Thymus (tissue), 11 donors: ENCODE data around the gene SS18L1. TPM values are rescaled to one million over a fixed set of nuclear protein-coding genes. Genes with fewer than 3 reads are reported as not detected.

Experiments
- DNase-seq, 9 donors: peaks; one replicate each; pipeline ENCODE4 v3.0.0-alpha.2; 2013; ENCODE audit warnings: low spot score in 9 of 9, low read depth in 6 of 9, missing footprints in 1 of 9
- H3K27ac ChIP-seq, 2 donors: one replicate each; pipeline ENCODE4 v1.5.1; 2013; ENCODE audit warnings: control low read depth in 1 of 2, low read depth in 1 of 2, low read length in 1 of 2, mild to moderate bottlenecking in 1 of 2, moderate library complexity in 1 of 2
- H3K27me3 ChIP-seq, 2 donors: one replicate each; pipeline ENCODE4 v1.5.1; 2013; ENCODE audit warnings: low read length in 1 of 2; ENCODE audit not compliant: control insufficient read depth in 2 of 2, insufficient read depth in 1 of 2
- H3K36me3 ChIP-seq, 2 donors: one replicate each; pipeline ENCODE4 v1.5.1; 2013; ENCODE audit warnings: low read length in 1 of 2, mild to moderate bottlenecking in 1 of 2, moderate library complexity in 1 of 2; ENCODE audit not compliant: control insufficient read depth in 2 of 2, insufficient read depth in 2 of 2
- H3K4me1 ChIP-seq, 2 donors: one replicate each; pipeline ENCODE4 v1.5.1; 2013; ENCODE audit warnings: low read length in 2 of 2; ENCODE audit not compliant: control insufficient read depth in 2 of 2, insufficient read depth in 2 of 2
- H3K4me3 ChIP-seq, 2 donors: one replicate each; pipeline ENCODE4 v1.5.1; 2013; ENCODE audit warnings: low read length in 2 of 2, control low read depth in 1 of 2, mild to moderate bottlenecking in 1 of 2
- H3K9me3 ChIP-seq, 2 donors: one replicate each; pipeline ENCODE4 v1.5.1; 2013; ENCODE audit warnings: low read length in 1 of 2, mild to moderate bottlenecking in 1 of 2; ENCODE audit not compliant: control insufficient read depth in 2 of 2, insufficient read depth in 1 of 2
- WGBS: extraction: QIAGEN DNeasy Blood & Tissue Kit; methylation state at CpG from one replicate; pipeline ENCODE4 v1.1.7; 2013; 5-methylcytosine and 5-hydroxymethylcytosine counted together
- polyA plus RNA-seq: library from polyadenylated mRNA; stranded (reverse); fragments of 200-250 nt; gene quantifications from one replicate; pipeline ENCODE4 v1.2.3, GENCODE V29; 2013
- total RNA-seq: library from RNA; stranded (reverse); fragments of 120-200 nt; gene quantifications from one replicate; pipeline ENCODE4 v1.2.4, GENCODE V29; 2013
- donor health status: healthy.

Gene SS18L1
- total and polyA plus RNA-seq, 2 donors, result 6.2 to 22.3 TPM

DNA sequence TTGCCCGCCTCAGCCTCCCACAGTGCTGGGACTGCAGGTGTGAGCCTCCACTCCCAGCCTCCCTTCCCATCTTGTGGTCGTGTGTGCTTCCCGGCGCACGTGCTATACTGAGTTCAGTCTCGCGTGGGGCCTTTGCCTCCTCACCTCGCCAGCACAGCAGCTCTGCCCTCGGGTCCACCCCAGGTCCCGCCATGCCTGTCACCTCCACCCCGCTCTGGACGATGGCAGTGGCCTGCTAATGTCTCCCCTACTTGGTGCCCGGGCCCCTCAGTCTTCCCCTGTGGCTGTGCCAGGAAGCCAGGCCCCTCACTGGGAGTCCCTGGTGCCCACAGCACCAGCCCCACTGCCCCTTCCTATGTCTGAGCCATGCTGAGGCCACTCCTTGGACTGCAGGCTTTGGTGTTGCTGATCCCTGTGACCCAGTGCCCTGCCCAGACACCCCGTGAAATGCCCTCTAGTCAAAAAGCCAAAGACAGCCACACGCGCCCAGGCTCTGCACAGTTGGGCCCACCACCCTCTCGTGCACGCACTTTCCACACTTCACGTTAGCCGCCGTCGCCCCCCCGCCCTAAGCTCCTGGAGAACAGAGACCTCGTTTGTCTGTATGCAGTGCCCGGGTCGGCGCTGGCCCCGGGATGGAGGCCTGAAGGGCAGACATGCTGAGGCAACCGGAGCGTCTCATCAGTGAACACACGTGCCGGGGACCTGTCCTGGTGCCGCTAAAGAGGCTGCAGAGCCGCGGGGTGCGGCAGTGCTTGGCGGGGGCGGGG is 62.2 kb downstream of the SS18L1 start:
- no peak overlapping the region for H3K4me3 ChIP-seq
- H3K4me1 ChIP-seq, result no peaks in the 10 kb centered on the region
- H3K9me3 ChIP-seq, result no peaks in the 10 kb centered on the region
- WGBS, result 98% methylated on average over 38 of the region's 38 CpGs
- no peak overlapping the region for H3K27ac ChIP-seq
- H3K27me3 ChIP-seq, result peaks cover 0 to 20% of the 10 kb centered on the region in 2 donors
- peaks cover 16 to 33% of the 10 kb centered on the region in 2 donors for H3K36me3 ChIP-seq
- DNase-seq, result no peak

GRCh38 chr20:62206388-62206775 is 62.8 kb downstream of the SS18L1 start:
- Histone ChIP-seq H3K4me3 (no peak overlapping the region), H3K36me3 (peaks cover 10 to 27% of the 10 kb centered on the region in 2 donors), H3K27ac (no peak overlapping the region), H3K4me1 (no peaks in the 10 kb centered on the region), H3K27me3 (peaks cover 0 to 25% of the 10 kb centered on the region in 2 donors), H3K9me3 (no peaks in the 10 kb centered on the region)
- no peak for DNase-seq
- 95% methylated on average over 17 of the region's 17 CpGs for WGBS

GRCh38 chr20:62208061-62208794 is 64.7 kb downstream of the SS18L1 start:
- peaks cover 3 to 15% of the 10 kb centered on the region in 2 donors for H3K36me3 ChIP-seq
- WGBS, result 91% methylated on average over 19 of the region's 19 CpGs
- no peak for DNase-seq

DNA sequence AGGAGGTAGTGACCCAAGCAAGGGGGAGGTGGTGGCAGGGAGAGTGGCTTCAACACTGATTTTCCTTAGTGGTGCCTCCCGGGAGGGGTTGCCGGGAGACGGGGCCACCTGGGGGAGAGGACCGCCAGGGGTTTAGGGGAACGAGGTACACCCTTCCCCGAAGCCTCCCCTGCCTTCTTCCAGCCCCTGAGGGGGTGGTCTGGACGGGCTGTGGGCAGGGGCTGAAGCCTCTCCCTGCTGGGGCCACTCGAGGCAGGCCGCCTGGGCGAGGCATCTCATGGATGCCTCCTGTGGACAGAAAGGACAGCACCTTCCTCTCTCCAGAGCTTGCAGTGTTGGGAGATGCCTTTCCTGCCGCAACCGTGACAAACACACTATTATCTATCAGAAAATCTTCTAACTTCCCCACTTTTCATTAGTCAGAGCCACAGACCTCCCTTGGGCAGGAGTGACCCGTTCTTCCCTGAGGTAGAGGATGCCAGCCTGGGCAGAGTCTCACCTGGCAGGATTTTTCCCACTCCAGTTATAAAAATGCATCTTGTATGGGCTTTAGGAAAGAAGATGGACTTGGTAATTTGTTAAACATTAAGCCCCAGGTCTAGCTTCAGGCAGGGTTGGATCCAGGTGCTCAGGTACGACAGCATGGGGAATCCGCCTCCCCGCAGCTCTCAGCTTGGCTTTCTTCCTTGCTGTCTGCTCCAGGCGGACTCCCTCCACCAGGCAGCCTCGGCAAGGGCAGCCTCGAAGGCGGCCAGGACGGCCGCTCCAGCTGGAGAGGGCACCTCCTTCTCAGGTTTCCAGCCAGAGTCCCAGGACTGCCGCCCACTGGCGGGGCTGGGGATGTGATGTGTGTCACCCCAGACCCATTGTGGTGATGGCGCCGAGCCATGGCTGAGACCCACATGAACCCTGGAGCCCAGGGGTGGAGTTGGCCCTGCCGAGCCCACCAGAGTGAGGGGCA is 65.5 kb downstream of the SS18L1 start:
- H3K36me3 ChIP-seq, result peaks cover 0 to 11% of the 10 kb centered on the region in 2 donors
- H3K4me1 ChIP-seq, result no peaks in the 10 kb centered on the region
- no peaks in the 10 kb centered on the region for H3K9me3 ChIP-seq
- no peak overlapping the region for H3K4me3 ChIP-seq
- no peak overlapping the region for H3K27ac ChIP-seq
- no peak for DNase-seq
- 66% methylated on average over 27 of the region's 27 CpGs for WGBS
- peaks cover 0 to 41% of the 10 kb centered on the region in 2 donors for H3K27me3 ChIP-seq

More at GRCh38 chr20:62208061-62208794, 64.7 kb downstream of the SS18L1 start:
- Histone ChIP-seq H3K27ac (no peak overlapping the region), H3K4me1 (no peaks in the 10 kb centered on the region), H3K4me3 (no peak overlapping the region), H3K27me3 (peaks cover 0 to 37% of the 10 kb centered on the region in 2 donors), H3K9me3 (no peaks in the 10 kb centered on the region)

DNA sequence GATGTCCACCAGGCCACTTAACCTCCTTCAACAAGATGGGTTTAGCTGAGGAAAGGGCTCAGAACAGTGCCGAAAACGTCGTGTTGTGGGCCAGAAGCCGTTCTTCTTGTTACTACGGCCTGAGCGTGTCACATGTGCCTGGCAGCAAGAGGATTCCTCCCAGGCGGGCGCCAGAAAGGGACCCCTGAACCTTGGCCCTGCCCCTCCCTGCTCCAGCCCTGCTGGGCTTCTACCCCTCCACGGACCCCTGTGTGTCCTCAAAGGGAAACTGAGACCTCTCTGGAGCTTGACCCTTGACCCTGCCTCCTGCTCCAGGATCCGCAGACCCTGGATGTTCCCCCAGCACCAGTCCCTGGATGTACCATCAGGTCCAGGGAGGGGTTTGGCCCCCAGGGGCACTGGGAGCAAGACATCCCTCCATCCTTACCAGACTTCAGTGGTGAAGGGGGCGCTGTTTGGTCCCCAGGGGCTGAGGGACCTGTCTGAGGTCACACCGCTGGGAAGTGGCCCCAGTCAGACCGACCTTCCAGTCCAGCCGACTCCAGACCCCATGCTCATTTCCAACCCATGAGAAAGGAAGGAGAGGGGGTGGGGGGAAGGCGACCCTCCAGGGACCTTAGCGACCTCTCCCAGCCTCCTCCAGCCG is 66.4 kb downstream of the SS18L1 start:
- WGBS, result 70% methylated on average over 17 of the region's 17 CpGs
- Histone ChIP-seq H3K36me3 (peaks cover 0 to 11% of the 10 kb centered on the region in 2 donors), H3K4me3 (no peak overlapping the region), H3K4me1 (no peaks in the 10 kb centered on the region), H3K9me3 (no peaks in the 10 kb centered on the region), H3K27ac (no peak overlapping the region), H3K27me3 (peaks cover 0 to 50% of the 10 kb centered on the region in 2 donors)
- DNase-seq, result no peak

DNA sequence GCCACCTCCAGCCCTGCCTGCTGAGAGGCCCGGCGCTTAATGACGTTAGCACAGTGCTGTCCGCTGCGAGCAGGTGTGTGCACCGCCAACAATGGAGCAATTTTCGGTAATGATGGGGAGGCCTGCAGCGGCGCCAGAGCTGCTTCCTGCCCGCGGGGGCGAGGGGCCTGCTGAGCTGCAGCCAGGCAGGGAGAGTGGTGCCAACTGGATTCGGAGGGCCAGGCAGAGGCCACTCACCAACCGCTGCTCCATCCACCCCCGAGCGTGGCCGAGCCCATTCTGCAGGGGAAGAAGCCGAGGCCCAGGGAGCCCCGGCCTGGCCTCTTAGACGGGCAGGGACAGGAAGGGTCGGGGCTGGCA is 66.9 kb downstream of the SS18L1 start:
- no peak for DNase-seq
- Histone ChIP-seq H3K4me1 (no peaks in the 10 kb centered on the region), H3K4me3 (no peak overlapping the region), H3K27ac (no peak overlapping the region), H3K9me3 (no peaks in the 10 kb centered on the region), H3K27me3 (peaks cover 0 to 54% of the 10 kb centered on the region in 2 donors), H3K36me3 (peaks cover 0 to 8% of the 10 kb centered on the region in 2 donors)
- 75% methylated on average over 21 of the region's 21 CpGs for WGBS

DNA sequence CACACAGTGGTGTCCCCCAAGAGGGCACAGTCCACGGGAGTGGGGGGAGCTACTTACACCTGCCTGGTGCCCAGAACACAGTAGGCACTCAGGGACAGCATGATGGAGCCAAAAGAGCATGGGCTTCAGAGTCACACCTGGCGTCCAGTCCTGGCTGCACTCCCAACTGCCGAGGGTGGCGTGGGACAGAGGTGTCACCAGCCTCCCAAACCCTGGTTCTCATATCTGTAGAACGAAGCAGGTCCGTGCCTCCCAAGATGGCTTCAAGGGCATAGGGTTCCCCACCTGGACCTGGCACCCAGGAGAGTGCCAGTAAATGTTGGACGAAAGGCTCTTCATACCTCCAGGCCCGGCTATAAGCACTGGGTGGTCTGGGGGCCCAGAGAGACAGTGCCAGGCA is 67.6 kb downstream of the SS18L1 start:
- DNase-seq, result no peak
- no peak overlapping the region for H3K4me3 ChIP-seq
- no peak overlapping the region for H3K27ac ChIP-seq
- peaks cover 0 to 2% of the 10 kb centered on the region in 2 donors for H3K36me3 ChIP-seq
- H3K4me1 ChIP-seq, result no peaks in the 10 kb centered on the region
- no peaks in the 10 kb centered on the region for H3K9me3 ChIP-seq
- WGBS, result 94% methylated on average over 8 of the region's 8 CpGs
- H3K27me3 ChIP-seq, result peaks cover 3 to 61% of the 10 kb centered on the region in 2 donors

DNA sequence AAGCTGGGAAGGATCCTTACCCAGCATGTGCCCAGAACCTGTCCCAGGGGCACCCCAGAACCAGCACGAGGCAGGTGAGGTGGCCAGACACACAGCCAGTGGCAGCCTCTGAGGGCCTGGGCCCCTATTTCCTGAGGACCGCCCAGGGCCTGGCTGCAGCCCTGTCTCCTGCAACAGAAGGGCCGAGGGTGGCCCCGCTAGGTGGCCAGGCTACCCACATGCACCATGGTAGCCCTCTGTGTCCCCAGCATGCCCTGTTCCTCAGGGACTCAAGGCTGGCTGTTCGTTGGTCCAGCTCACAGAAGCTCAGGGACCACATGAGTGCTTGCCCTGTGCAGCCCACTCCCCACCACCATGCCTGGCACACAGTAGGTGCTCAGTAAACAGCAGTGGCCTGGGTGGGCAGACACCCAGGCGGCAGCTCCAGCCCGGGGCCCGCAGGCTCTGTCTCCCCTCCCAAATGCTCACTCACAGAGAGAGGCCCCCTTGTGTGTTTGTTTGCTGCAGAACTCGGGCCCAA is 68.3 kb downstream of the SS18L1 start:
- Histone ChIP-seq H3K27ac (no peak overlapping the region), H3K9me3 (no peaks in the 10 kb centered on the region), H3K4me3 (no peak overlapping the region), H3K4me1 (no peaks in the 10 kb centered on the region), H3K36me3 (no peaks in the 10 kb centered on the region), H3K27me3 (peaks cover 9 to 66% of the 10 kb centered on the region in 2 donors)
- DNase-seq, result no peak
- 81% methylated on average over 9 of the region's 9 CpGs for WGBS
